Measurements from ENCODE around the gene ENGASE.

GRCh38 chr17:79131274-79131635 is 56.6 kb downstream of the ENGASE start:
- TF ChIP-seq POLR2AphosphoS5 (IDR thresholded peaks at IDR 0.05) (no peak), CTCF (IDR thresholded peaks at IDR 0.05) (no peak)
